ENCODE results near the gene LRMDA.

DNA sequence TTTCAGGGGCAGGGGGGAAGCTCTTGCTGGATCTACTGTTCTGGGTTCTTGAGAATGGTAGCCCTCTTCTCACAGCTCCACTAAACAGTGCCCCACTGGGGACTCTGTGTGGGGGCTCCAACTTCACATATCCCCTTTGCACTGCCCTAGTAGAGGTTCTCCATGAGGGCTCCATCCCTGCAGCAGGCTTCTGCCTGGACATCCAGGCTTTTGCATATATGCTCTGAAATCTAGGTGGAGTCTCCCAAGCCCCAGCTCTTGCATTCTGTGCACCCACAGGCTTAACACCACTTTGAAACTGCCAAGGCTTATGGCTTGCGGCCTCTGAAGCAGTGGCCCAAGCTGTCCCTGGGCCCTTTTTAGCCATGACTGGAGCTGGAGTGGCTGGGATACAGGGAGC is 150.7 kb downstream of the LRMDA start:
- TF ChIP-seq, protein P1, sequence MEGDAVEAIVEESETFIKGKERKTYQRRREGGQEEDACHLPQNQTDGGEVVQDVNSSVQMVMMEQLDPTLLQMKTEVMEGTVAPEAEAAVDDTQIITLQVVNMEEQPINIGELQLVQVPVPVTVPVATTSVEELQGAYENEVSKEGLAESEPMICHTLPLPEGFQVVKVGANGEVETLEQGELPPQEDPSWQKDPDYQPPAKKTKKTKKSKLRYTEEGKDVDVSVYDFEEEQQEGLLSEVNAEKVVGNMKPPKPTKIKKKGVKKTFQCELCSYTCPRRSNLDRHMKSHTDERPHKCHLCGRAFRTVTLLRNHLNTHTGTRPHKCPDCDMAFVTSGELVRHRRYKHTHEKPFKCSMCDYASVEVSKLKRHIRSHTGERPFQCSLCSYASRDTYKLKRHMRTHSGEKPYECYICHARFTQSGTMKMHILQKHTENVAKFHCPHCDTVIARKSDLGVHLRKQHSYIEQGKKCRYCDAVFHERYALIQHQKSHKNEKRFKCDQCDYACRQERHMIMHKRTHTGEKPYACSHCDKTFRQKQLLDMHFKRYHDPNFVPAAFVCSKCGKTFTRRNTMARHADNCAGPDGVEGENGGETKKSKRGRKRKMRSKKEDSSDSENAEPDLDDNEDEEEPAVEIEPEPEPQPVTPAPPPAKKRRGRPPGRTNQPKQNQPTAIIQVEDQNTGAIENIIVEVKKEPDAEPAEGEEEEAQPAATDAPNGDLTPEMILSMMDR (IDR thresholded peaks at IDR 0.05): no peak
- TF ChIP-seq POLR2A (IDR thresholded peaks at IDR 0.05): no peak
